HFFc6 (cell line): Measurements from ENCODE around the gene ADAM30. TPM values are rescaled to one million over a fixed set of nuclear protein-coding genes. Genes with fewer than 3 reads are reported as not detected.

ENCODE experiments used
- DNase-seq: peaks from one replicate; pipeline ENCODE4 v3.0.0-alpha.2; 2018
- H3K27ac Mint-ChIP-seq: 2 replicates; pipeline ENCODE4 v1.8.0; 2020; ENCODE audit warnings: mild to moderate bottlenecking, mixed read lengths
- H3K27me3 Mint-ChIP-seq: 2 replicates; pipeline ENCODE4 v1.8.0; 2021; ENCODE audit warnings: mild to moderate bottlenecking, moderate library complexity, mixed read lengths; ENCODE audit not compliant: insufficient read depth
- H3K36me3 Mint-ChIP-seq: 2 replicates; pipeline ENCODE4 v1.8.0; 2021; ENCODE audit warnings: low read depth, mixed read lengths
- H3K4me1 Mint-ChIP-seq: 2 replicates; pipeline ENCODE4 v1.8.0; 2020; ENCODE audit warnings: low read depth, mixed read lengths
- H3K4me3 Mint-ChIP-seq: 2 replicates; pipeline ENCODE4 v1.8.0; 2020; ENCODE audit warnings: mild to moderate bottlenecking, moderate library complexity, mixed read lengths
- H3K9me3 Mint-ChIP-seq: 2 replicates; pipeline ENCODE4 v1.8.0; 2020; ENCODE audit warnings: mild to moderate bottlenecking, mixed read lengths
- CTCF ChIP-seq: fragments of 200-600 bp; sonication (generic); IDR thresholded peaks from 2 replicates; pipeline ENCODE4 v1.5.0; 2021; ENCODE audit warnings: antibody characterized with exemption, mild to moderate bottlenecking
- total RNA-seq, 6 experiments: library from RNA; stranded (reverse); fragmentation: NEBNext Ultra II Directional; extraction: Animal tissue kit (Norgen Biotek cat#: 25700); gene quantifications; 2 replicates in 1 of 6; 3 replicates in 5 of 6; pipeline ENCODE4 v1.2.3, GENCODE V29; 2021

The ADAM30 gene
- total RNA-seq, 6 experiments from 2014 or later, result not detected

- Mint-ChIP-seq H3K4me1 (no peaks in the 10 kb centered on the region), H3K27me3 (peaks cover 7% of the 10 kb centered on the region; the same call in 1 of the 2 replicates), H3K9me3 (no peaks in the 10 kb centered on the region), H3K4me3 (no peak overlapping the region), H3K27ac (no peak overlapping the region), H3K36me3 (no peaks in the 10 kb centered on the region)
- DNase-seq, result no peak
- TF ChIP-seq CTCF, result no peak
Measured at GRCh38 chr1:119891386-119891785, 4.9 kb downstream of the ADAM30 start.

GRCh38 chr1:119888476-119888875 is 7.8 kb downstream of the ADAM30 start:
- no peaks in the 10 kb centered on the region for H3K36me3 Mint-ChIP-seq
- H3K27me3 Mint-ChIP-seq, result peaks cover 12% of the 10 kb centered on the region
- no peak overlapping the region for H3K4me3 Mint-ChIP-seq
- DNase-seq, result no peak
- H3K9me3 Mint-ChIP-seq, result no peaks in the 10 kb centered on the region
- H3K27ac Mint-ChIP-seq, result no peak overlapping the region
- H3K4me1 Mint-ChIP-seq, result no peaks in the 10 kb centered on the region
- TF ChIP-seq CTCF, result no peak

- DNase-seq, result no peak
- TF ChIP-seq CTCF, result no peak
- no peak overlapping the region for H3K27ac Mint-ChIP-seq
- no peak overlapping the region for H3K4me3 Mint-ChIP-seq
- H3K36me3 Mint-ChIP-seq, result no peaks in the 10 kb centered on the region
- no peaks in the 10 kb centered on the region for H3K9me3 Mint-ChIP-seq
- peaks cover 12% of the 10 kb centered on the region for H3K27me3 Mint-ChIP-seq
- no peaks in the 10 kb centered on the region for H3K4me1 Mint-ChIP-seq
Measured at GRCh38 chr1:119887427-119887826, 8.9 kb downstream of the ADAM30 start.

- TF ChIP-seq CTCF, result peak; percentile 92
- Mint-ChIP-seq H3K9me3 (no peaks in the 10 kb centered on the region), H3K27me3 (peaks cover 12% of the 10 kb centered on the region), H3K27ac (no peak overlapping the region), H3K4me3 (no peak overlapping the region), H3K4me1 (no peaks in the 10 kb centered on the region), H3K36me3 (no peaks in the 10 kb centered on the region)
- DNase-seq, result peak; percentile 35
Measured at GRCh38 chr1:119885903-119886783, 10.2 kb downstream of the ADAM30 start.

- Mint-ChIP-seq H3K27ac (no peak overlapping the region), H3K4me1 (no peaks in the 10 kb centered on the region), H3K27me3 (peaks cover 7% of the 10 kb centered on the region), H3K36me3 (no peaks in the 10 kb centered on the region), H3K4me3 (no peak overlapping the region), H3K9me3 (no peaks in the 10 kb centered on the region)
- TF ChIP-seq CTCF, result no peak
- no peak for DNase-seq
Measured at GRCh38 chr1:119884711-119885110, 11.6 kb downstream of the ADAM30 start.
